ENCODE measurements around the gene FOXK1. TPM values are rescaled to one million over a fixed set of nuclear protein-coding genes. Genes with fewer than 3 reads are reported as not detected.

The FOXK1 gene
- total and polyA plus RNA-seq, 9 of the 15 experiments (the other 6 are each of a cell fraction or from before 2014, with no cell fraction given): 0.32 to 45.5 (median 8.1) TPM

DNA sequence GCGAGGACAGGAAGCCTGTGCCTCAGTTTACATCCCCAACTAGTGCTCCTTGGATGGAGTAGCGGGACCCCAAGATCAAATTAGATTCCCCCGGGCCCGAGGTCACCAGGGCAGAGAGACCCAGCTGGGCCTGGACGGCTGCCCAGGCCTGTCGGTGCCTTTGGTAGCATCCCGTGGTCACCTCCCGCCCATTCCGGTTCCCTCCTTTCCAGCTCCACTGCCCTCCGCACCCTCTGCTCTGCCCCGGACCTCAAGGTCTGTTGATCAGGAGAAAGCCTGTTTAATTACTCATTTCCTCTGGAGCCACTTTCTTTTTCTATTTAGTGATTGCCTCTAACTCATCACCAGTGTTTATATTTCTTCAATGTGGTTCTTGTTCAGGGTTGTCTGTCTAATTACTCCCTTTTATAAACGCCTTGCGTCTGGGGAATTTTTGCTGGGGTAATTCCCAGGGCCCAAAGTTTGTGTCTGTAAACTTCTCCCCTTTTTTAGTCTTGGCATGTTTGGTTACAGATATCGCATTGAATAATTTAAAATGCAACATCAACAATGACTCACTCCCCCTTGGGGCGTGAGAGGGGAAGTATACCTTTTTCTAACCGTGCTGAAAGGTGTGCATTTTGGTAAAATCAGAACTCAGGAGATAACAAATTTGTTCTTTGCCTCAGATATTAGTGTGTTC lies 1.9 kb downstream of the FOXK1 start (continued):
- TF ChIP-seq, protein P1, sequence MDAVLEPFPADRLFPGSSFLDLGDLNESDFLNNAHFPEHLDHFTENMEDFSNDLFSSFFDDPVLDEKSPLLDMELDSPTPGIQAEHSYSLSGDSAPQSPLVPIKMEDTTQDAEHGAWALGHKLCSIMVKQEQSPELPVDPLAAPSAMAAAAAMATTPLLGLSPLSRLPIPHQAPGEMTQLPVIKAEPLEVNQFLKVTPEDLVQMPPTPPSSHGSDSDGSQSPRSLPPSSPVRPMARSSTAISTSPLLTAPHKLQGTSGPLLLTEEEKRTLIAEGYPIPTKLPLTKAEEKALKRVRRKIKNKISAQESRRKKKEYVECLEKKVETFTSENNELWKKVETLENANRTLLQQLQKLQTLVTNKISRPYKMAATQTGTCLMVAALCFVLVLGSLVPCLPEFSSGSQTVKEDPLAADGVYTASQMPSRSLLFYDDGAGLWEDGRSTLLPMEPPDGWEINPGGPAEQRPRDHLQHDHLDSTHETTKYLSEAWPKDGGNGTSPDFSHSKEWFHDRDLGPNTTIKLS (IDR thresholded peaks at IDR 0.05; ENCODE audit: borderline replicate concordance, low read depth): no peak
- TF ChIP-seq NR1H2 (CRISPR knock-in tag; IDR thresholded peaks at IDR 0.05) (no peak), MCM7 (IDR thresholded peaks at IDR 0.05) (no peak), ELF4 (CRISPR knock-in tag; IDR thresholded peaks at IDR 0.05) (no peak), XRCC3 (IDR thresholded peaks at IDR 0.05) (no peak), EHMT2 (IDR thresholded peaks at IDR 0.05) (no peak), HDAC2 (IDR thresholded peaks at IDR 0.05) (no peak), KDM2B (CRISPR knock-in tag; IDR thresholded peaks at IDR 0.05) (no peak), PPARD (CRISPR knock-in tag; IDR thresholded peaks at IDR 0.05) (no peak), ZBTB17 (CRISPR knock-in tag; IDR thresholded peaks at IDR 0.05) (no peak), COPS2 (conservative IDR thresholded peaks at IDR 0.05) (no peak), SETDB1 (IDR thresholded peaks at IDR 0.05; ENCODE audit: low read length) (no peak), ARID1B (IDR thresholded peaks at IDR 0.05) (no peak), ZNF212 (CRISPR knock-in tag; IDR thresholded peaks at IDR 0.05) (no peak), RBFOX2 (IDR thresholded peaks at IDR 0.05; ENCODE audit: low read depth, low read length) (peak; percentile 29), EZH2 (IDR thresholded peaks at IDR 0.05; ENCODE audit: borderline replicate concordance, low read depth, low read length) (no peak), ZNF184 (CRISPR knock-in tag; IDR thresholded peaks at IDR 0.05) (no peak), ZNF717 (CRISPR knock-in tag; IDR thresholded peaks at IDR 0.05) (no peak), NFIC (IDR thresholded peaks at IDR 0.05) (peak; percentile 53), RBM14 (IDR thresholded peaks at IDR 0.05; ENCODE audit: borderline replicate concordance, insufficient read depth, low read depth, low read length) (no peak), MEF2D (tag; conservative IDR thresholded peaks at IDR 0.05; ENCODE audit: low read depth) (no peak), ATF7 (IDR thresholded peaks at IDR 0.05) (no peak), CREBBP (IDR thresholded peaks at IDR 0.05; ENCODE audit: low read depth, low read length) (no peak), KDM1A (IDR thresholded peaks at IDR 0.05) (no peak), RBM34 (IDR thresholded peaks at IDR 0.05; ENCODE audit: borderline replicate concordance, insufficient read depth, low read length) (no peak)
- TF ChIP-seq, protein P2, sequence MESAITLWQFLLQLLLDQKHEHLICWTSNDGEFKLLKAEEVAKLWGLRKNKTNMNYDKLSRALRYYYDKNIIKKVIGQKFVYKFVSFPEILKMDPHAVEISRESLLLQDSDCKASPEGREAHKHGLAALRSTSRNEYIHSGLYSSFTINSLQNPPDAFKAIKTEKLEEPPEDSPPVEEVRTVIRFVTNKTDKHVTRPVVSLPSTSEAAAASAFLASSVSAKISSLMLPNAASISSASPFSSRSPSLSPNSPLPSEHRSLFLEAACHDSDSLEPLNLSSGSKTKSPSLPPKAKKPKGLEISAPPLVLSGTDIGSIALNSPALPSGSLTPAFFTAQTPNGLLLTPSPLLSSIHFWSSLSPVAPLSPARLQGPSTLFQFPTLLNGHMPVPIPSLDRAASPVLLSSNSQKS (CRISPR knock-in tag; IDR thresholded peaks at IDR 0.05): no peak
- TF ChIP-seq, protein P3, sequence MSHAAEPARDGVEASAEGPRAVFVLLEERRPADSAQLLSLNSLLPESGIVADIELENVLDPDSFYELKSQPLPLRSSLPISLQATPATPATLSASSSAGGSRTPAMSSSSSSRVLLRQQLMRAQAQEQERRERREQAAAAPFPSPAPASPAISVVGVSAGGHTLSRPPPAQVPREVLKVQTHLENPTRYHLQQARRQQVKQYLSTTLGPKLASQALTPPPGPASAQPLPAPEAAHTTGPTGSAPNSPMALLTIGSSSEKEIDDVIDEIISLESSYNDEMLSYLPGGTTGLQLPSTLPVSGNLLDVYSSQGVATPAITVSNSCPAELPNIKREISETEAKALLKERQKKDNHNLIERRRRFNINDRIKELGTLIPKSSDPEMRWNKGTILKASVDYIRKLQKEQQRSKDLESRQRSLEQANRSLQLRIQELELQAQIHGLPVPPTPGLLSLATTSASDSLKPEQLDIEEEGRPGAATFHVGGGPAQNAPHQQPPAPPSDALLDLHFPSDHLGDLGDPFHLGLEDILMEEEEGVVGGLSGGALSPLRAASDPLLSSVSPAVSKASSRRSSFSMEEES (CRISPR knock-in tag; IDR thresholded peaks at IDR 0.05): no peak

All from K562 (cell line).